Measurements from ENCODE around the gene PDIA4. TPM values are rescaled to one million over a fixed set of nuclear protein-coding genes. Genes with fewer than 3 reads are reported as not detected.

The PDIA4 gene
- 174 to 189 TPM (median 181 TPM) in 5 replicates for total RNA-seq (2022; extraction: Qiagen RNA extraction; ENCODE audit: low read depth)

GRCh38 chr7:149028346-149029109 is at the start of gene PDIA4:
Gene PDIA4 (minus strand): TSS chr7:149028505. CDS start chr7:149028408, 97 bp downstream.

Other genes with a start within 250 kb of the PDIA4 start
- gene EZH2, start 144.2 kb downstream of the PDIA4 start, total RNA-seq (2022; extraction: Qiagen RNA extraction; ENCODE audit: low read depth): 20.3 to 25.2 TPM (median 23.7 TPM) in 5 replicates
- gene ZNF786, start 62.2 kb upstream of the PDIA4 start, total RNA-seq (2022; extraction: Qiagen RNA extraction; ENCODE audit: low read depth): 5.3 to 6.8 TPM (median 6.5 TPM) in 5 replicates
- gene ZNF425, start 97.8 kb upstream of the PDIA4 start, total RNA-seq (2022; extraction: Qiagen RNA extraction; ENCODE audit: low read depth): 1.1 to 2.4 TPM (median 1.4 TPM) in 5 replicates
- 7.4 to 10.1 TPM (median 8.9 TPM) in 5 replicates for gene ZNF398, start 118.9 kb upstream of the PDIA4 start, total RNA-seq (2022; extraction: Qiagen RNA extraction; ENCODE audit: low read depth)
- gene ZNF282, start 167.0 kb upstream of the PDIA4 start, total RNA-seq (2022; extraction: Qiagen RNA extraction; ENCODE audit: low read depth): 20.9 to 26.4 TPM (median 25.3 TPM) in 5 replicates
- 11.8 to 12.8 TPM (median 12.4 TPM) in 5 replicates for gene ZNF212, start 211.1 kb upstream of the PDIA4 start, total RNA-seq (2022; extraction: Qiagen RNA extraction; ENCODE audit: low read depth)
- 5.1 to 6.8 TPM (median 5.8 TPM) in 5 replicates for gene ZNF783, start 233.7 kb upstream of the PDIA4 start, total RNA-seq (2022; extraction: Qiagen RNA extraction; ENCODE audit: low read depth)

Data from A549 treated with RU486 at 1 μM for 4 hours (cell line).